ENCODE results near the gene MS4A3.
"Not testable (repeated sequence)": the region's sequence is repeated elsewhere in the genome, so short reads cannot be mapped to it uniquely, and the experiment has no call there.

MS4A3 gene

GRCh38 chr11:60056349-60056969, at the start of gene MS4A3:
TSS of gene MS4A3 (plus strand) at chr11:60056665. CDS start at chr11:60061161, 4,496 bp downstream.
- DNase-seq (ENCODE audit: extremely low read depth, low read depth), result no peak
- no peak within 1 kb of the TSS for H3K4me3 ChIP-seq (replicated peaks; ENCODE audit: low read depth, low read length)
- no peak for TF ChIP-seq CTCF (IDR thresholded peaks at IDR 0.05; ENCODE audit: low read depth, low read length, missing control alignments)

GRCh38 chr11:60016881-60017280, 39.6 kb upstream of the MS4A3 start, which contains the start of gene OOSP4B:
TSS of gene OOSP4B (plus strand) at chr11:60017181.
- TF ChIP-seq CTCF (IDR thresholded peaks at IDR 0.05; ENCODE audit: low read depth, low read length, missing control alignments), result no peak
- no peak within 1 kb of the TSS for H3K4me3 ChIP-seq (replicated peaks; ENCODE audit: low read depth, low read length)
- no peak for DNase-seq (ENCODE audit: extremely low read depth, low read depth)

- TF ChIP-seq CTCF (IDR thresholded peaks at IDR 0.05; ENCODE audit: low read depth, low read length, missing control alignments), result no peak
- H3K4me3 ChIP-seq (replicated peaks; ENCODE audit: low read depth, low read length), result no peak overlapping the region
- DNase-seq (ENCODE audit: extremely low read depth, low read depth), result no peak
Measured at GRCh38 chr11:60018058-60018457, 38.4 kb upstream of the MS4A3 start.

GRCh38 chr11:60020376-60020775, 36.1 kb upstream of the MS4A3 start:
- DNase-seq (ENCODE audit: extremely low read depth, low read depth); H3K4me3 ChIP-seq (replicated peaks; ENCODE audit: low read depth, low read length): not testable (repeated sequence)

- TF ChIP-seq CTCF (IDR thresholded peaks at IDR 0.05; ENCODE audit: low read depth, low read length, missing control alignments), result no peak
- no peak for DNase-seq (ENCODE audit: extremely low read depth, low read depth)
- no peak overlapping the region for H3K4me3 ChIP-seq (replicated peaks; ENCODE audit: low read depth, low read length)
Measured at GRCh38 chr11:60029015-60029632, 27.3 kb upstream of the MS4A3 start.

- DNase-seq (ENCODE audit: extremely low read depth, low read depth), result no peak
- H3K4me3 ChIP-seq (replicated peaks; ENCODE audit: low read depth, low read length), result no peak within 1 kb of the TSS
- TF ChIP-seq CTCF (IDR thresholded peaks at IDR 0.05; ENCODE audit: low read depth, low read length, missing control alignments), result no peak
Measured at GRCh38 chr11:60040109-60040508, 16.4 kb upstream of the MS4A3 start, which contains the start of gene OOSP2. TSS of gene OOSP2 (plus strand) at chr11:60040409. CDS start at chr11:60040460, 51 bp downstream.

GRCh38 chr11:60050422-60050821, 6.0 kb upstream of the MS4A3 start:
- not testable (repeated sequence) for H3K4me3 ChIP-seq (replicated peaks; ENCODE audit: low read depth, low read length); DNase-seq (ENCODE audit: extremely low read depth, low read depth)

- DNase-seq (ENCODE audit: extremely low read depth, low read depth); H3K4me3 ChIP-seq (replicated peaks; ENCODE audit: low read depth, low read length): not testable (repeated sequence)
Measured at GRCh38 chr11:60050839-60051238, 5.6 kb upstream of the MS4A3 start.
